Fibroblast of lung (primary cell): Measurements from ENCODE around the gene ADM. TPM values are rescaled to one million over a fixed set of nuclear protein-coding genes. Genes with fewer than 3 reads are reported as not detected.
A peak's percentile ranks its signal among the peaks of the same experiment; 100 is the strongest.

Source experiments
- DNase-seq, 2 donors: peaks; one replicate each; pipeline versions ENCODE4 v3.0.0 to v3.0.0-alpha.2; 2010; ENCODE audit warnings: low read depth in 2 of 2
- H2AFZ ChIP-seq: 2 replicates; pipeline ENCODE4 v1.5.1; 2012; ENCODE audit warnings: low read length, control low read depth, inconsistent platforms
- H3K27ac ChIP-seq: 2 replicates; pipeline ENCODE4 v1.5.1; 2011; ENCODE audit warnings: low read length, control low read depth; ENCODE audit not compliant: insufficient read depth
- H3K27me3 ChIP-seq: 2 replicates; pipeline ENCODE4 v1.5.1; 2011; ENCODE audit warnings: mild to moderate bottlenecking, low read length; ENCODE audit not compliant: control insufficient read depth, insufficient read depth
- H3K36me3 ChIP-seq: 2 replicates; pipeline ENCODE4 v1.5.1; 2011; ENCODE audit warnings: low read length; ENCODE audit not compliant: control insufficient read depth, insufficient read depth
- H3K4me1 ChIP-seq: 2 replicates; pipeline ENCODE4 v1.5.1; 2011; ENCODE audit warnings: low read length; ENCODE audit not compliant: control insufficient read depth, insufficient read depth; ENCODE audit errors: extremely low read depth
- H3K4me2 ChIP-seq: 2 replicates; pipeline ENCODE4 v1.5.1; 2011; ENCODE audit warnings: low read length, control low read depth; ENCODE audit not compliant: insufficient read depth; ENCODE audit errors: extremely low read depth
- H3K4me3 ChIP-seq, 4 experiments: fragments of 200-600 bp in 1 of 4; sonication (generic) in 1 of 4; replicated peaks in 1 of 4; 2 replicates each; pipeline ENCODE4 v1.5.1; 2011 to 2016; ENCODE audit warnings: low read length in 4 of 4, low read depth in 3 of 4, mild to moderate bottlenecking in 3 of 4, control low read depth in 2 of 4, inconsistent platforms in 1 of 4, mixed read lengths in 1 of 4; ENCODE audit not compliant: insufficient read depth in 1 of 4; ENCODE audit errors: control extremely low read depth in 1 of 4
- H3K79me2 ChIP-seq: 2 replicates; pipeline ENCODE4 v1.5.1; 2012; ENCODE audit warnings: mild to moderate bottlenecking, low read length, inconsistent platforms; ENCODE audit not compliant: control insufficient read depth, insufficient read depth
- H3K9ac ChIP-seq: 2 replicates; pipeline ENCODE4 v1.5.1; 2011; ENCODE audit warnings: mild to moderate bottlenecking, low read length, control low read depth; ENCODE audit not compliant: insufficient read depth
- H3K9me3 ChIP-seq: 2 replicates; pipeline ENCODE4 v1.5.1; 2012; ENCODE audit warnings: low read depth, low read length; ENCODE audit not compliant: control insufficient read depth, insufficient read depth
- H4K20me1 ChIP-seq: 2 replicates; pipeline ENCODE4 v1.5.1; 2011; ENCODE audit warnings: low read length; ENCODE audit not compliant: control insufficient read depth, insufficient read depth; ENCODE audit errors: extremely low read depth
- CTCF ChIP-seq, 2 donors: IDR thresholded peaks in 1 of 2; conservative IDR thresholded peaks in 1 of 2; 1 replicate in 1 of 2; 2 replicates in 1 of 2; pipeline ENCODE4 v1.5.1; 2011 to 2012; ENCODE audit warnings: low read length in 2 of 2, control low read depth in 1 of 2, inconsistent platforms in 1 of 2, low read depth in 1 of 2, mild to moderate bottlenecking in 1 of 2
- EZH2 ChIP-seq: IDR thresholded peaks from 2 replicates; pipeline ENCODE4 v1.5.1; 2012; ENCODE audit warnings: low read length, control low read depth, mild to moderate bottlenecking; ENCODE audit errors: missing control alignments
- polyA plus RNA-seq, 2 donors: library from polyadenylated mRNA; depleted of rRNA in 1 of 2; stranded (reverse) in 1 of 2; unstranded in 1 of 2; fragments of >200 nt; gene quantifications; 2 replicates each; pipeline ENCODE4 v1.2.1, GENCODE V29; 2011 to 2012; ENCODE audit warnings: missing spikeins in 1 of 2
- total RNA-seq: library from RNA; depleted of rRNA; stranded (reverse); fragments of >200 nt; gene quantifications from 2 replicates; pipeline ENCODE4 v1.2.1, GENCODE V29; 2014

ADM gene
- total and polyA plus RNA-seq, 2 donors (not counting 1 experiment from before 2014, with no cell fraction given) = 989 to 1,010 TPM

DNA sequence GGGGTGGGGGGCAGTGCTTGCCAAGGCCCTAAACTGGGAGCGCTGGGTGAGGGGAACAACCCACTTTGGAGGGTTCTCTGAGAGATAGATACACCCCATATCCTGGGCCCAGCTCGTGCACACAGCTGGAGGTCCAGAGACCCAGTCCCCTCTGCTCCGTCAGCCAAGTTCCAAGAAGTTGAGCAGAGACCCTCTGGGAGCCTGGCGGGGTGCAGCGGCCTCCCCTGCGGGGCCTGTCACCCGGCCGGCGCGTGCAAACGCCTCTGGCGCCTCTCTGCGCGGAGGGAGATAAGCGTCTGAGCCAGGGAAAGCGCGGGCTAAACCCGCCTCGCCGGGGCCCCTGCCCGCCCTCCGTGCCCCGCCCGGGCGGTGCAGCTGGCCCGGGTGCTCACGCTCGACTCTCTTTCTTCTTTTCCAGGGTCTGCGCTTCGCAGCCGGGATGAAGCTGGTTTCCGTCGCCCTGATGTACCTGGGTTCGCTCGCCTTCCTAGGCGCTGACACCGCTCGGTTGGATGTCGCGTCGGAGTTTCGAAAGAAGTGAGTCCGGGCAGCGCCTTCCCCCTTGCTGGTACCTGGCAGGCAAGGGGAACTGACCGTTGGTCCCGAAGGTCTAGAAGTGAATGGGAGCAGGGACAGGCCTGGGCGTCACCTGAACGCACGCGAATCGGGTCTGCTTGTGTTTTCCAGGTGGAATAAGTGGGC is 540 bp downstream of the ADM start:
- peak; percentile 18 to 27 for DNase-seq

GRCh38 chr11:10305964-10306918 is 1.4 kb downstream of the ADM start:
- Histone ChIP-seq H3K27ac (peak overlapping the region; percentile 74), H4K20me1 (no peaks in the 10 kb centered on the region), H2AFZ (no peak overlapping the region), H3K9ac (peak overlapping the region; percentile 86), H3K36me3 (peaks cover 15% of the 10 kb centered on the region), H3K4me1 (peaks cover under 1% of the 10 kb centered on the region), H3K27me3 (no peaks in the 10 kb centered on the region), H3K4me2 (peak overlapping the region; percentile 27), H3K4me3 (peak overlapping the region; percentile 67 to 98 (median 87)), H3K9me3 (no peaks in the 10 kb centered on the region), H3K79me2 (peaks cover 49% of the 10 kb centered on the region)
- TF ChIP-seq EZH2 (no peak), CTCF (conservative IDR thresholded peaks at IDR 0.05 in 1 of 2, IDR thresholded peaks at IDR 0.05 in 1 of 2; ENCODE audit: low read depth in 1 of 2, low read length in 2 of 2) (no peak)
- peak in 1 of 2 donors; percentile 37 for DNase-seq

More for the DNA sequence above, 540 bp downstream of the ADM start:
- Histone ChIP-seq H3K79me2 (peaks cover 53% of the 10 kb centered on the region), H2AFZ (no peak overlapping the region), H3K27me3 (no peaks in the 10 kb centered on the region), H4K20me1 (no peaks in the 10 kb centered on the region), H3K4me3 (peak overlapping the region; percentile 67 to 98 (median 87)), H3K4me2 (no peak overlapping the region), H3K9me3 (no peaks in the 10 kb centered on the region), H3K4me1 (peaks cover 6% of the 10 kb centered on the region), H3K36me3 (peaks cover 15% of the 10 kb centered on the region), H3K9ac (peak overlapping the region; percentile 86), H3K27ac (peak overlapping the region; percentile 74)
- TF ChIP-seq EZH2 (no peak), CTCF (conservative IDR thresholded peaks at IDR 0.05 in 1 of 2, IDR thresholded peaks at IDR 0.05 in 1 of 2; ENCODE audit: low read depth in 1 of 2, low read length in 2 of 2) (no peak)

DNA sequence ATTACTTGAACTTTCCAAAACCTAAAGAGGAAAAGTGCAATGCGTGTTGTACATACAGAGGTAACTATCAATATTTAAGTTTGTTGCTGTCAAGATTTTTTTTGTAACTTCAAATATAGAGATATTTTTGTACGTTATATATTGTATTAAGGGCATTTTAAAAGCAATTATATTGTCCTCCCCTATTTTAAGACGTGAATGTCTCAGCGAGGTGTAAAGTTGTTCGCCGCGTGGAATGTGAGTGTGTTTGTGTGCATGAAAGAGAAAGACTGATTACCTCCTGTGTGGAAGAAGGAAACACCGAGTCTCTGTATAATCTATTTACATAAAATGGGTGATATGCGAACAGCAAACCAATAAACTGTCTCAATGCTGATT is 2.1 kb downstream of the ADM start:
- no peak for TF ChIP-seq CTCF (conservative IDR thresholded peaks at IDR 0.05 in 1 of 2, IDR thresholded peaks at IDR 0.05 in 1 of 2; ENCODE audit: low read depth in 1 of 2, low read length in 2 of 2)
- TF ChIP-seq EZH2 = no peak
- no peak overlapping the region for H2AFZ ChIP-seq
- peak overlapping the region; percentile 74 for H3K27ac ChIP-seq
- peaks cover 49% of the 10 kb centered on the region for H3K79me2 ChIP-seq
- peaks cover 15% of the 10 kb centered on the region for H3K36me3 ChIP-seq
- peak in 1 of 2 donors; percentile 52 for DNase-seq
- peak overlapping the region; percentile 86 for H3K9ac ChIP-seq
- no peaks in the 10 kb centered on the region for H4K20me1 ChIP-seq
- peak overlapping the region; percentile 67 to 98 (median 87) for H3K4me3 ChIP-seq
- no peaks in the 10 kb centered on the region for H3K4me1 ChIP-seq
- no peaks in the 10 kb centered on the region for H3K9me3 ChIP-seq
- peak overlapping the region; percentile 44 for H3K4me2 ChIP-seq
- no peaks in the 10 kb centered on the region for H3K27me3 ChIP-seq
